Epidermal melanocyte (primary cell): Measurements from ENCODE around the gene CFAP119.

Source experiments
- DNase-seq: peaks from one replicate; pipeline ENCODE4 v3.0.0; 2011; ENCODE audit warnings: low spot score; ENCODE audit not compliant: insufficient read length

CFAP119 gene

GRCh38 chr16:30711712-30712111 is 50.1 kb downstream of the CFAP119 start:
- DNase-seq = no peak

DNA sequence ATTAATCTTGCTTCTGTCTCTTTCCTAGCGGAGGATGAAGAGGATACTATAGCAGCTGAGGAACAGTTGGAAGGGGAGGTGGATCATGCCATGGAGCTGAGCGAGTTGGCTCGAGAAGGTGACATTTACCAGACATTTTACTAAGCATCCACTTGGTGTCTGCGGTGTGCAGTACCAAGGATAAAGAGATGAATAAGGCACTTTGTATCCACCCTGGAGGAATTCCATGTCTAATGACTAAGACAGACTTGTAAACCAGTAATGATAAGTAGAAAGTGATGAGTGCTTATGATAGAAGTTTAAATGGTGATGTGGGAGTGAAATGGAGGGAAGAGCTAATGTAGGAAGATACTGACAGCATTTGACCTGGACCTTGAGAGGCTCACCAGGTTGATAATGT is 50.9 kb downstream of the CFAP119 start:
- no peak for DNase-seq
